Kasumi-1 (cell line): Measurements from ENCODE around the gene C1orf141.
"Not testable (repeated sequence)": the region's sequence is repeated elsewhere in the genome, so short reads cannot be mapped to it uniquely, and the experiment has no call there.

ENCODE experiments used
- DNase-seq, 2 experiments: peaks; one replicate each; lab custom pipeline; 2025; lab: John Stamatoyannopoulos, UW

C1orf141 gene

GRCh38 chr1:67134695-67135094 is at the start of gene C1orf141:
TSS of gene C1orf141 (minus strand) at chr1:67134970. CDS start at chr1:67127240, 7,730 bp downstream.
- no peak for DNase-seq

DNA sequence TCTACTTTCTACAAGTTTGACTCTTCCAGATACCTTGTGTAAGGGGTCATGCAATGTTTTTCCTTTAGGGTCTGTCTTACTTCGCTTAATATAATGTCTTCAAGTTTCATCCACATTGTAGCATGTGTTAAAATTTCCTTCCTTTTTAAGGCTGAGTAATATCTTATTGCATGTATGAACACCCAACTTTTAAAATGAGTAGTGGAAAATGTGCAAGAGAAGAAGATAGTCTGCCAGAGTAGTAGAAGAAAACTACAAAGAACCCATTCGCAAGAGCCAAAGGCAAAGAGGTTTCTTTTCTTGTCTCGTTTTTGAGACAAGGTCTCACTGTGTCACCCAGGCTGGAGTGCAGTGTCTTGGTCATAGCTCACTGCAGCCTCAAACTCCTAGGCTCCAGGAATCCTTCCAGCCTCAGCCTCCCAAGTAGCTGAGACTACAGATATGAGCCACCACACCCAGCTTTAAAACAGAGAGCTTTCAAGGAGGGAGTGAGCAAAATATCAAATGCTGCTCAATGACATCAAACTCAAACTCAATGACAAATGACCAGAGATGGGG is 40.8 kb upstream of the C1orf141 start:
- no peak for DNase-seq

DNA sequence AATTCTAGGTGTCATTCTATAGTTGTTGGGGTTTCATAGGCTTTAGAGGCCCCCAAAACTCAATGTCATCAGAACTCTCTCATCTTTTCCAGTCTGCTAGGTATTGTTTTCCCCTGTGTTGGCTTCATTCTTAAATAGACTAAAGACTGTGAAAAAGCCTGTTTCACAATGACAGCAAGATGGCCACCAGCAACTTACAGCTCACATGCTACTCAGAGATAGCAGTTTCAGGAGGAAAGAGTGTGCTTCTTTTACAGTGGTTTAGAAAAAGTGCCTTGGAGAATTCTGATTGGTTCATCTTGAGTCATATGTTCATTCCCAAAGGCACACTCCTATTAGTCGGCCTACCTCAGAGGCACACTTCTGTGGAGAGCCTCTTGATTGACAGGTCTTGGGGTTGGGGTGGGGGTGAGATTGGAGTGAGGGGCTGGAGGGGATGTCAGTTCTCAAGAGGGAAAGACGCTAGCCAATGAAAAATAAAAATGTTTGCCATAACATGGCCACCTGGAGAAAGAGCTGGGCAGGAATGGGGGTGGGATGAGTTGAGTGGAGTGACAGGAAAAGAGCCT is 40.0 kb upstream of the C1orf141 start:
- DNase-seq = no peak

- no peak for DNase-seq
Measured at GRCh38 chr1:67173988-67174387, 39.2 kb upstream of the C1orf141 start.

DNA sequence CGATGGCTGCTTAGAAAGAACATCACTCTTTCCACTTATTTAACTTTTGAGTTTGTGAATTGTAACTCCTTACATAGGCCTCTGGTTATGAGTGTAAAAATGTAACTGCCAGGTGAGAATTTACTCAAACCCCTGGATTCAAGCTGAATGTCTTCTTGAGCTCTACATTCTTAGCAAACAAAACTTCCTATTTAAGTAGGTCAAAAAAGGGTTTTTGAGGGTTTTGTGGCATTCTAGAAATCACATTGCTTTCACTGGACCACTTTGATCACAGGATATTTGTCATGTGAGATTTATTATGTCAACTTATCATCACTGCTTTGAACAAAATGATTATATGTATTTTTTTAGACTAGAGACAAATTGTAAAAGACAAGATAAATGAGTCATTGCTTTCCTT is 37.2 kb upstream of the C1orf141 start:
- DNase-seq = no peak

GRCh38 chr1:67171574-67171955 is 36.8 kb upstream of the C1orf141 start:
- no peak for DNase-seq

- DNase-seq = peak; percentile 12 to 26
Measured at GRCh38 chr1:67170751-67171573, 36.2 kb upstream of the C1orf141 start.

DNA sequence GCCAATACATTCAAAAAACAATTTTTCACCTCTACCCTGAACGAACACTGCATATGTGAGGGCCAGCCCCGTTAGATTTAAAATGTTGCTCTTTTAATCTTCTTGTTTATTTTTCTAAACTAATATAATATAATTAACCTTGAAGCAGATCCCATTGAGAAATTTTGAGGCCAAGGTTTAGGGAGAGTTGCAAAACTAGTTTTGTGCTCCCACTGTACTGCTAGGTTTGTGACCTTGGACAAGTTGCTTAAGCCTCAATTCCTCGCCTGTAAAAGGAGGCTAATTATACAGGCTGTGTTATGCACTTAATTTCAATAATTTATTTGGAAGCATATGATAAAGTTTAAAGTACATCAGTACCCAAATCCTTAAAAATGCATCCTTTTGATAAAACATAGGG is 35.2 kb upstream of the C1orf141 start:
- no peak for DNase-seq

- DNase-seq = no peak
Measured at GRCh38 chr1:67169496-67169895, 34.7 kb upstream of the C1orf141 start.

DNA sequence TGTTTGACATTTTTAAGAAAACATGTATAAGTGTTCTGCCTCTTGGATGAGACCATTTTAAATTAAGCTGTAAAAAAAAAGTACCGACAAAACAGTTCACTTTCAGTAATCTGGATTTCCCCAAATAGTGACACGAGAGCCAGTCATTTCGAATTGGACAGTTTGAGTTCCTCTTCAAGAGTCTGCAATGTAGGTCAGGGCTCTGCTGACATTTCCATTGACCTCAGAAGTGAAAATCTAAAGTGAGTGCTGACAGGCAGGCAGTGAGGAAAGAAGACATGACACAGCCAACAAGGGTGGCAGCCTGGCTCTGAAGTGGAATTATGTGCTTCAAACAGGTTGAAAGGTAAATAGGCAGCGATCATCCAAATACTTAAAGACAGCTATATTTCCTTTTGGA is 31.4 kb upstream of the C1orf141 start, which contains the start of gene IL23R:
TSS of gene IL23R (plus strand) at position 259 of the 400 bp plus-strand sequence. CDS start 1,667 bp downstream, outside the sequence.
- no peak for DNase-seq

GRCh38 chr1:67165468-67166041 is 30.8 kb upstream of the C1orf141 start:
- DNase-seq = no peak

GRCh38 chr1:67162954-67163353 is 28.2 kb upstream of the C1orf141 start:
- DNase-seq = no peak

DNA sequence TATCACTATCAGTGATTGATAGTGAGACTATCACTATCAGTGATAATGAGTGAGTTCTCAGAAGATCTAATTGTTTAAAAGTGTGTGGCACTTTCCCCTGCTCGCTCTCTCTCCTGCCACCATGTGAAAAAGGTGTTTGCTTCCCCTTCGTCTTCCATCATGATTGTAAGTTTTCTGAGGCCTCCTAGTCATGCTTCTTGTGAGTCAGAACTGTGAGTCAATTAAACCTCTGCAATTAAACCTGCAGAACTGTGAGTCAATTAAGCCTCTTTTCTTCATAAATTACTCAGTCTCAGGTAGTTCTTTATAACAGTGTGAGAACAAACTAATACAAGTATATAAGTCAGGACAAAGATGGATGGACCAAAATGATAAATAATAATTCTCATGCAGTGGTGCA is 24.5 kb upstream of the C1orf141 start:
- DNase-seq = no peak

GRCh38 chr1:67158401-67158800 is 23.6 kb upstream of the C1orf141 start:
- DNase-seq = no peak

DNA sequence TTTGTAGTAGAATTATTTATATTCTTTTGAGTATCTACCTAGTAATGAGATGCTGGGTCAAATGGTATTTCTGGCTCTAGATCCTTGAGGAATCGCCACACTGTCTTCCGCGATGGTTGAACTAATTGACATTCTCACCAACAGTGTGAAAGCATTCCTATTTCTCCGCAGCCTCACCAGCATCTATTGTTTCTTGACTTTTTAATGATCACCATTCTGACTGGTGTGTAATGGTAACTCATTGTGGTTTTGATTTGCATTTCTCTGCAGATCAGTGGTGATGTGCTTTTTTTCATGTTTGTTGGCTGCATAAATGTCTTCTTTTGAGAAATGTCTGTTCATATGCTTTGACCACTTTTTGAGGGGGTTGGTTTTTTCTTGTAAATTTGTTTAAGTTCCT is 16.2 kb upstream of the C1orf141 start:
- DNase-seq = no peak

DNA sequence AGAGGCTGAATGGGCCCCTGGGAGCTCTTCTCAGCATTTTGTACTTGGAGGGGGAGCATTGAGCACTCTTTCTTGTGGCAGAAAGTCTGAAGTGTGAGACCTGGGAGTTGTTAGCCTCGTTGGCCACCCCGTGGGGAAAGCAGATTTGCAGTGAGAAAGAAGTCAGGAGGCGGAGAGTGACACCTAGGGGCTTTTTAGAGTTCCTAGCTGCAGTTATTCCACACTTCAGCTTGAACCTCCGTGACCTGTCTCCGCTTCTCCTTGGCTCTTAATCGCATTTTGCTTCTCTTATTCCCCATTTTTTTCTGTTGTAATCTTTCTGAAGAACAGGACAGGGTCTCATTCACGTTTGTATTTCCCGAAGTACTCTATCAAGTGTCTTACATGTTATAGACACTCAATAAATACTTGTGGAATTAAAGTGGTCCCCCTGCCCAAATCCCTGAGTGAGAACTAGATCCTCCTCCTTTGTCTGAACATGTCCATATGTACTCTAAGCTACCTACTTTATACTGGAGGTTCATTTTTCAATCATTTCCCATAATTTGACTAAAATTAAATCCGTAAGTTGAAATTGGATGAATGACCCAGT is 14.5 kb upstream of the C1orf141 start:
- DNase-seq = peak; percentile 88 to 94

DNA sequence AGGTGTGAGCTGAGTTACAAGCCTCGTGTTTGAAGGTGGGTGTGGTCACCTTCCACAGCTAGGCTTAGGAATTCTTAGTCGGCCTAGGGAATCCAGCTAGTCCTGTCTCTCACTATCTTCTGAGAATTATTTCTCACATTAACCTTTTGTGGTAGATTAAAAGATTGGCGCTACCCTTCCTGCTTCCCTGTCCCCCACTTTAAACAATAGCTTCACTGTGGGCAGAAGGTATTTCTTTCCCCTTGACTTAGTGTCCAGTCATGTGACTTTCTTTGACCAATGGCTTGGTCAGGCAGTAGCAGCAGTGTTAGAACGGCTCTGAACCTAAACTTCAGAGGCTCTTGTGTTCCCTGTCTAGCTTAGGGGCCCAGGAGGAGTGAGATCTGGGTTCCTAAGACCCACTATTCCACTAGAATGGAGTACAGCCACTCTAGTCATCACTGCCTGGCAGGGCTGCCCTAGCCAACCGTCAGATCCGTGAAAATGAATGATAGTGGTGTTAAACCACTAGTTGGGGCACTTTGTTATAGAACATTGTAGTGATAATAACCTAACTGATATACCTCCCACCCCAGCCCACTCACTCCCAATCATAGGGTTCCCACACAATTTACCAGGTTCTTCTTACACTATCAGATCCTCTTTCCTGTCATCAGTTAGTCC is 13.9 kb upstream of the C1orf141 start:
- no peak for DNase-seq

GRCh38 chr1:67147973-67148372 is 13.2 kb upstream of the C1orf141 start:
- DNase-seq = not testable (repeated sequence)

- DNase-seq = no peak
Measured at GRCh38 chr1:67146539-67146938, 11.8 kb upstream of the C1orf141 start.

DNA sequence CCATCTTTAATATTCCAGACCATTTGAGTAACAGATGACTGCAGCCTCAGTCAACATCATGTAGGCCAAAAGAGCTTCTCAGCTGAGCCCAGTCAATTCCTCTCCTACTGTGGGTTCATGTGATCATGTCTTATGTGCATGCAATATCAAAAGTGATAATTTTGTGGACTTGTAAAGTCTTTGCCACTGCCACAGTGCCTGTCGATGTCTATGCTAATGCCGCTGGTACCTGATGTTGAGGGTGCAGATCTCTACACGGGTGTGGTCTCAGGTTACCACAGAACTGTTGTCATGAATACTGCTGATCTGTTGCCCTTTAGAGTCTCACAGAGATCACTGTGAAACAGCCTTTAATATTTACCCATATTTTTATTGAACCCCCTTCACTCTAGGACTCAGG is 11.3 kb upstream of the C1orf141 start:
- DNase-seq = no peak

DNA sequence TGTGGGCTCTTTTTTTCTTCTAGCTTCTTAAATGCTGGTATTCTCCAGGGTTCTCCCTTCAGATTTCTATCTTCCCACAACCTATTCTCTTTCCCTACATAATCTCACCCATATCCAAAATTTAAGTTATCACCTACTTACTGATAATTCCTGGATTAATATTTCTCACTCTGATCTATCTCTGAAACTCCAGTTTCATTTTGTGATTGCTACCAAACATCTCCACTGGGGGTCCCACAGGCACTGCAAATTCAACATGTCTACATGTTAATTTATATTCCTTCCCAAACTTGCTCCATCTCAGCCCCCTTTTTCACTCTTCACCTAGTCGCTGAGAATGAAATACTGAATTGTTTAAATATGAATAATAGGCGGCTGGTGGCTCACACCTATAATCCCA is 9.9 kb upstream of the C1orf141 start:
- DNase-seq = peak; percentile 11 to 37

DNA sequence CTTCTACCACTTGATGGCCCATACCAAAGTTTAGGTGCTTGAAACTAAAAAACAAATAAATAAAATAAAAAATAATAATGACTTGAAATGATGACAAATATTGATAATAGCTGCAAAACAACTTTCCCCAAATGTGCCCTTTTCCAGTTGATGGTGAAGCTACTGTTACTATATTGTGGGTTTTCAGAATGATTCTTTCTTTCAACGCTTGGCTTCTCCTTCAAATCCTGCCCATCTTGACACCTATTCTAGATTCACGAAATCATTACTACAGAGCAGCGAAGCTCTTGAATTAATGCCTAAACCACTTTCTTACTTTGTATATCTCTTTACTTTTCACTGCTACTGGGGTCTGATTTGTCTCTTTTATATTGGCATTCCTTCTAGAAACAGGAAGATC is 9.2 kb upstream of the C1orf141 start:
- no peak for DNase-seq
